Adipocyte (in vitro differentiated cells): ENCODE results near the gene PGC.

ENCODE experiments used
- DNase-seq: peaks from one replicate; pipeline ENCODE4 v3.0.0-alpha.2; 2015; ENCODE audit warnings: low read depth
- H3K27me3 ChIP-seq: replicated peaks from 2 replicates; pipeline ENCODE4 v1.7.0; 2013; ENCODE audit warnings: mild to moderate bottlenecking, low read length, moderate library complexity; ENCODE audit not compliant: control insufficient read depth, insufficient read depth
- H3K36me3 ChIP-seq: 2 replicates; pipeline ENCODE4 v1.7.0; 2013; ENCODE audit warnings: low read length, mild to moderate bottlenecking, moderate library complexity; ENCODE audit not compliant: control insufficient read depth, insufficient read depth, severe bottlenecking
- H3K4me1 ChIP-seq: 2 replicates; pipeline ENCODE4 v1.7.0; 2013; ENCODE audit warnings: mild to moderate bottlenecking, low read length, moderate library complexity; ENCODE audit not compliant: control insufficient read depth, insufficient read depth
- H3K4me3 ChIP-seq: 2 replicates; pipeline ENCODE4 v1.7.0; 2013; ENCODE audit warnings: mild to moderate bottlenecking, low read length, moderate library complexity
- H3K9ac ChIP-seq: 2 replicates; pipeline ENCODE4 v1.7.0; 2013; ENCODE audit warnings: mild to moderate bottlenecking, low read length, moderate library complexity
- H3K9me3 ChIP-seq: 2 replicates; pipeline ENCODE4 v1.7.0; 2013; ENCODE audit warnings: mild to moderate bottlenecking, low read length, moderate library complexity; ENCODE audit not compliant: control insufficient read depth

PGC gene

DNA sequence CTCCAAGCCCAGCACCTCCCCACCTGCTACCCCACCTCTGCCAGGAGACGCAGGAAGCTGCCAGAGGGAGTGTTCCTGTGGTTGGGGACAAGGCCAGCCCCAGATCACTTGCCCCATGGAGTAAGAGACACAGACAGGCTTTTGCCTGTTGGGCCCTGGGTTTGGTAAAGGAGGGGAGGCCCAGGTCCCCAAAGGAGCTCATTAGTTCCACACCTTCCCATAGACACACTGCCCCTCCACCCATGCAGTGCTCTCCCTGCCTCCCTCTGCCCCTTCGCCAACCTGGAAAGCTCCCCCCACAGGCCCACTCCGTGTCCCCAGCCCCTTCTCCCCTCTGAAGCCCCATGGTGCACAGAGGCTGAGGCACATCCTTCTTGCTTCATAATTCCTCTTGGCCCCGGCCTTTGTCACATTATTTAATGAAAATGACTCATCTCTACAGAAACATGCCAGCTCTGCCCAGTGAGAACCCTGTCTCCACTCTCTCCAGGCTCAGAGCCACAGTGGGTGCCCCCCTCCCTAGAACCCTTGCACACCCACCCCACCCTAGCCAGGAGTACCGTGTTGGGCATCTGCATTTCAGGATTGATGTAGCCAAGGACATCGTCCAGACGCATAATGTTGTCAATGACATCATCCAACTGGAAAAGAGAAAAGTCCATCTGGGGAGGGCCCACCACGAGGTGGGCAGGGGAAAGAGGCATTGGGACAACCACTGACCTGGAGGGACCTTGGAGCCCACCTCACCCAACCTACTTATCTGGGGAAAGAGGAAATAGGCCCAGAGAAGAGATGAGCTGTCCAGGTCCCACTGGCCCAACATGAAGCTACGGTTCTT lies 57.8 kb downstream of the PGC start:
- peak; percentile 42 for DNase-seq
- Histone ChIP-seq H3K9me3 (no peaks in the 10 kb centered on the region), H3K9ac (no peak overlapping the region), H3K36me3 (peaks cover 3% of the 10 kb centered on the region), H3K4me3 (no peak overlapping the region), H3K4me1 (peaks cover 20% of the 10 kb centered on the region), H3K27me3 (peaks cover 6% of the 10 kb centered on the region)

DNA sequence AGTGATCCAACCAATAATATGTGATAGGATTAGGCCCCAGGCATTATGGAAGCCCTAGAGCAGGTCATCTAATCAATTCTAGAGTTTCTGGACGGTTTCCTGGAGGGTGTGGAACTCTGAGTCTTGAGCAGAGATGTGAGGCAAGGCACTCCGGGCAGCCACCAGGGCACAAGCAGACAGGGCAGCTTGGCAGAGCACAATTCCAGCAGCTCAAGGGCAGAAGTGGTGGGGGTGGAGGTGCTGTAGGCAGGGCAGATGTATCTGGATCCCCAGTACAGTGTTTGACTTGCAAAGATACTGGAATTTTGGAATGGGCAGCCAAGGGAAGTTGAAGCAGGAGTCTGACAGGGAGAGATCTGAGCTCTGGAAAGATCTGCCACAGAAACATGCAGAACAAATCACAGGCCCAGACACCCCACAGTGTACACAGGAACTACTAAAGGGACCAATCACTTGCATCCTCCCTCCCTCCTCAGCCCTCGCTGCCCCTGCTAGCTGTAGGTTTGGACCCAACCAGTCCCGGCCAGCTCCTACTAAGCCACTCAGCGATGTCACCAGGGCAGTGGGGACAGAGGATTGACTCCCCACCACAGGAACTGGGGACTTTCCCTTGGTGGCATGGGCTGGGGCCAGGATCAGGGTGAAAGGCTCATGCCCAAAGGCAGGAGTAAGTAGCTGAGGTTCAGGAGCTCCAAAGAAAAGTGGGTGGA lies 58.8 kb downstream of the PGC start:
- DNase-seq: no peak
- H3K27me3 ChIP-seq: peaks cover 6% of the 10 kb centered on the region
- no peak overlapping the region for H3K4me3 ChIP-seq
- peaks cover 27% of the 10 kb centered on the region for H3K4me1 ChIP-seq
- no peaks in the 10 kb centered on the region for H3K9me3 ChIP-seq
- peaks cover 3% of the 10 kb centered on the region for H3K36me3 ChIP-seq
- no peak overlapping the region for H3K9ac ChIP-seq

- H3K9ac ChIP-seq: no peak overlapping the region
- no peaks in the 10 kb centered on the region for H3K9me3 ChIP-seq
- DNase-seq: no peak
Measured at GRCh38 chr6:41687501-41688175, 59.6 kb downstream of the PGC start.

More at GRCh38 chr6:41687501-41688175, 59.6 kb downstream of the PGC start:
- Histone ChIP-seq H3K4me3 (no peak overlapping the region), H3K4me1 (peaks cover 31% of the 10 kb centered on the region), H3K36me3 (peaks cover 3% of the 10 kb centered on the region), H3K27me3 (peaks cover 6% of the 10 kb centered on the region)
